T-helper 9 cell (primary cell): ENCODE data around the gene FBRS.
A peak's percentile ranks its signal among the peaks of the same experiment; 100 is the strongest.
"Not testable (repeated sequence)": the region's sequence is repeated elsewhere in the genome, so short reads cannot be mapped to it uniquely, and the experiment has no call there.

Experiments
- DNase-seq: peaks from one replicate; pipeline ENCODE4 v3.0.0-alpha.2; 2020
- total RNA-seq, 2 donors: gene quantifications; one replicate each; lab custom pipeline; 2026; lab: John Stamatoyannopoulos, UW

FBRS gene
- 110 to 170 reads per million in 2 donors for total RNA-seq

- DNase-seq = peak; percentile 99
Measured at GRCh38 chr16:30657866-30658730, at the start of gene FBRS. Gene FBRS (plus strand): TSS chr16:30658431. CDS start chr16:30659519, 1,088 bp downstream.

GRCh38 chr16:30609002-30609925 is 49.0 kb upstream of the FBRS start:
- no peak for DNase-seq

GRCh38 chr16:30609926-30610839 is 48.0 kb upstream of the FBRS start, which contains the start of gene ZNF689:
Gene ZNF689 (minus strand): TSS chr16:30610389. CDS start chr16:30610041, 348 bp downstream.
- DNase-seq = peak; percentile 91

GRCh38 chr16:30615358-30616091 is 42.7 kb upstream of the FBRS start:
- peak; percentile 67 for DNase-seq

- no peak for DNase-seq
Measured at GRCh38 chr16:30619202-30619601, 39.0 kb upstream of the FBRS start.

GRCh38 chr16:30619638-30620037 is 38.6 kb upstream of the FBRS start:
- no peak for DNase-seq

GRCh38 chr16:30620169-30620568 is 38.1 kb upstream of the FBRS start:
- DNase-seq = no peak

GRCh38 chr16:30621765-30622164 is 36.5 kb upstream of the FBRS start:
- no peak for DNase-seq

- DNase-seq = no peak
Measured at GRCh38 chr16:30622455-30623032, 35.7 kb upstream of the FBRS start.

GRCh38 chr16:30623536-30624283 is 34.5 kb upstream of the FBRS start:
- no peak for DNase-seq

- no peak for DNase-seq
Measured at GRCh38 chr16:30626236-30626635, 32.0 kb upstream of the FBRS start.

GRCh38 chr16:30628628-30629540 is 29.3 kb upstream of the FBRS start:
- DNase-seq = peak; percentile 88

GRCh38 chr16:30632454-30632853 is 25.8 kb upstream of the FBRS start:
- DNase-seq = not testable (repeated sequence)

GRCh38 chr16:30633526-30633925 is 24.7 kb upstream of the FBRS start:
- no peak for DNase-seq

GRCh38 chr16:30636599-30636998 is 21.6 kb upstream of the FBRS start:
- DNase-seq = no peak

GRCh38 chr16:30637139-30637538 is 21.1 kb upstream of the FBRS start:
- DNase-seq = not testable (repeated sequence)

GRCh38 chr16:30637944-30638343 is 20.3 kb upstream of the FBRS start:
- no peak for DNase-seq

GRCh38 chr16:30641378-30641982 is 16.8 kb upstream of the FBRS start:
- no peak for DNase-seq

- no peak for DNase-seq
Measured at GRCh38 chr16:30644334-30644830, 13.8 kb upstream of the FBRS start.
